ENCODE measurements around the gene AGAP1.

GRCh38 chr2:236105955-236106607, 612.2 kb downstream of the AGAP1 start:
- TF ChIP-seq CTCF (IDR thresholded peaks at IDR 0.05) = no peak
- no peak for TF ChIP-seq POLR2A (IDR thresholded peaks at IDR 0.05)

Measured in right lobe of liver (tissue), 4 donors.